Fibroblast of the aortic adventitia (primary cell): ENCODE results near the gene PROCA1. TPM values are rescaled to one million over a fixed set of nuclear protein-coding genes. Genes with fewer than 3 reads are reported as not detected.
"Not testable (repeated sequence)": the region's sequence is repeated elsewhere in the genome, so short reads cannot be mapped to it uniquely, and the experiment has no call there.

ENCODE experiments used
- DNase-seq: peaks from one replicate; pipeline ENCODE4 v3.0.0-alpha.2; 2010; ENCODE audit warnings: low read depth
- H3K4me3 ChIP-seq: 2 replicates; pipeline ENCODE4 v1.5.1; 2011; ENCODE audit warnings: low read depth, mild to moderate bottlenecking, control low read depth, low read length, moderate library complexity
- total RNA-seq: library from RNA; depleted of rRNA; stranded (reverse); fragments of >200 nt; gene quantifications from 2 replicates; pipeline ENCODE4 v1.2.3, GENCODE V29; 2012; ENCODE audit warnings: low replicate concordance
- TF ChIP-seq, protein P1 (sequence below): IDR thresholded peaks from 2 replicates; pipeline ENCODE4 v1.5.1; 2011; ENCODE audit warnings: mild to moderate bottlenecking, low read length, control low read depth, inconsistent platforms; ENCODE audit not compliant: insufficient read depth

Gene PROCA1
- total RNA-seq, 1 donor, result 1.5 TPM

DNA sequence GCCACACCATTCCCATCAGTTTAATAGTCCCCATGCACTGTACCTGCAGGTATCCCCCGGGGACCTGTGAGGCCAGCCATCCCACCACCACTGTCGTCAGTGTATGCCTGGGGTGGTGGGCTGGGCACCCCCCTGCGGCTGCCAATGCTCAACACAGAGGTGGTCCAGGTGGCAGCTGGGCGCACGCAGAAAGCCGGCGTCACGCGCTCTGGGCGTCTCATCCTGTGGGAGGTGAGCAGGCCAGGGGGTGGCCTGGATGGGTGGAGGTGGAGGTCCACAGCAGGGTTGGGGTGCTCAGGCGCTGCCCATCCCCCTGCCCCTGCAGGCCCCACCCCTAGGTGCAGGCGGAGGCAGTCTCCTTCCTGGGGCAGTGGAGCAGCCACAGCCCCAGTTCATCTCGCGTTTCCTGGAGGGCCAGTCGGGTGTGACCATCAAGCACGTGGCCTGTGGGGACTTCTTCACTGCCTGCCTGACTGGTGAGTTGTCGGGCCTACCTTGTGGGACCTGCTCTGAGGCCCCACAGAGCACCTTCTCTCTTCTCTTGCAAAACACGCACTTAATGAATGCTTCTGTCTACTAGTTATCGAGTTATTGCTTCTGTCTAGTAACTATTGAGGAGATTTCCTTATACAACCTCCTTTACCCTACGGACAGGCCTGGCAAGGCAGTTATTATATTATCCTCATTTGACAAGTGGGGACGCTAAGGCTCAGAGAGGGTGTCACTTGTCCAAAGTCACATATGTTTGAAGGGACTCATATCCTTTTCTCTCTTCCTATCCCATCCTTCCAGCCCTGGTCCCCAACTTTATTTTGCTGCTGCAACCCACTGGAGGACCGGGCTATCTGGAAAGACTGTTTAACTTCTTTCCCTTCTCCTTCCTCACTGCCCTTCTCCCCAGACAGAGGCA is 26.3 kb upstream of the PROCA1 start:
- DNase-seq, result no peak
- no peak overlapping the region for H3K4me3 ChIP-seq
- TF ChIP-seq, protein P1, sequence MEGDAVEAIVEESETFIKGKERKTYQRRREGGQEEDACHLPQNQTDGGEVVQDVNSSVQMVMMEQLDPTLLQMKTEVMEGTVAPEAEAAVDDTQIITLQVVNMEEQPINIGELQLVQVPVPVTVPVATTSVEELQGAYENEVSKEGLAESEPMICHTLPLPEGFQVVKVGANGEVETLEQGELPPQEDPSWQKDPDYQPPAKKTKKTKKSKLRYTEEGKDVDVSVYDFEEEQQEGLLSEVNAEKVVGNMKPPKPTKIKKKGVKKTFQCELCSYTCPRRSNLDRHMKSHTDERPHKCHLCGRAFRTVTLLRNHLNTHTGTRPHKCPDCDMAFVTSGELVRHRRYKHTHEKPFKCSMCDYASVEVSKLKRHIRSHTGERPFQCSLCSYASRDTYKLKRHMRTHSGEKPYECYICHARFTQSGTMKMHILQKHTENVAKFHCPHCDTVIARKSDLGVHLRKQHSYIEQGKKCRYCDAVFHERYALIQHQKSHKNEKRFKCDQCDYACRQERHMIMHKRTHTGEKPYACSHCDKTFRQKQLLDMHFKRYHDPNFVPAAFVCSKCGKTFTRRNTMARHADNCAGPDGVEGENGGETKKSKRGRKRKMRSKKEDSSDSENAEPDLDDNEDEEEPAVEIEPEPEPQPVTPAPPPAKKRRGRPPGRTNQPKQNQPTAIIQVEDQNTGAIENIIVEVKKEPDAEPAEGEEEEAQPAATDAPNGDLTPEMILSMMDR, result no peak

DNA sequence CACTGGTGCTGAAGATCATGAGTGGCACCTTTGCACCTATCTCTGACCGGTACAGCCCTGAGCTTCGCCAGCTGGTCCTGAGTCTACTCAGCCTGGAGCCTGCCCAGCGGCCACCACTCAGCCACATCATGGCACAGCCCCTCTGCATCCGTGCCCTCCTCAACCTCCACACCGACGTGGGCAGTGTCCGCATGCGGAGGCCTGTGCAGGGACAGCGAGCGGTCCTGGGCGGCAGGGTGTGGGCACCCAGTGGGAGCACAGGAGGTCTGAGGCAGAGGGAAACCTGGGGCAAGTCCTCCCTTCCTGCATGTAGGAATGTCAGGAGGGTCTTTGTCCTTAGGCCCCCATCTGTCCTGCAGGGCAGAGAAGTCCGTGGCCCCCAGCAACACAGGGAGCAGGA is 25.6 kb upstream of the PROCA1 start:
- no peak for DNase-seq
- TF ChIP-seq, protein P1, result no peak
- H3K4me3 ChIP-seq, result no peak overlapping the region

DNA sequence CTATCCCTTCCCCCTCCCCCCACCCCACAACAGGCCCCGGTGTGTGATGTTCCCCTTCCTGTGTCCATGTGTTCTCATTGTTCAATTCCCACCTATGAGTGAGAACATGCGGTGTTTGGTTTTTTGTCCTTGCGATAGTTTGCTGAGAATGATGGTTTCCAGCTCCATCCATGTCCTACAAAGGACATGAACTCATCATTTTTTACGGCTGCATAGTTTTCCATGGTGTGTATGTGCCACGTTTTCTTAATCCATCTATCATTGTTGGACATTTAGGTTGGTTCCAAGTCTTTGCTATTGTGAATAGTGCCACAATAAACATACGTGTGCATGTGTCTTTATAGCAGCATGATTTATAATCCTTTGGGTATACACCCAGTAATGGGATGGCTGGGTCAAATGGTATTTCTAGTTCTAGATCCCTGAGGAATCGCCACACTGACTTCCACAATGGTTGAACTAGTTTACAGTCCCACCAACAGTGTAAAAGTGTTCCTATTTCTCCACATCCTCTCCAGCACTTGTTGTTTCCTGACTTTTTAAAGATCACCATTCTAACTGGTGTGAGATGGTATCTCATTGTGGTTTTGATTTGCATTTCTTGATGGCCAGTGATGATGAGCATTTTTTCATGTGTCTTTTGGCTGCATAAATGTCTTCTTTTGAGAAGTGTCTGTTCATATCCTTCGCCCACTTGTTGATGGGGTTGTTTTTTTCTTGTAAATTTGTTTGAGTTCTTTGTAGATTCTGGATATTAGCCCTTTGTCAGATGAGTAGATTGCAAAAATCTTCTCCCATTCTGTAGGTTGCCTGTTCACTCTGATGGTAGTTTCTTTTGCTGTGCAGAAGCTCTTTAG is 24.5 kb upstream of the PROCA1 start:
- DNase-seq, H3K4me3 ChIP-seq: not testable (repeated sequence)

DNA sequence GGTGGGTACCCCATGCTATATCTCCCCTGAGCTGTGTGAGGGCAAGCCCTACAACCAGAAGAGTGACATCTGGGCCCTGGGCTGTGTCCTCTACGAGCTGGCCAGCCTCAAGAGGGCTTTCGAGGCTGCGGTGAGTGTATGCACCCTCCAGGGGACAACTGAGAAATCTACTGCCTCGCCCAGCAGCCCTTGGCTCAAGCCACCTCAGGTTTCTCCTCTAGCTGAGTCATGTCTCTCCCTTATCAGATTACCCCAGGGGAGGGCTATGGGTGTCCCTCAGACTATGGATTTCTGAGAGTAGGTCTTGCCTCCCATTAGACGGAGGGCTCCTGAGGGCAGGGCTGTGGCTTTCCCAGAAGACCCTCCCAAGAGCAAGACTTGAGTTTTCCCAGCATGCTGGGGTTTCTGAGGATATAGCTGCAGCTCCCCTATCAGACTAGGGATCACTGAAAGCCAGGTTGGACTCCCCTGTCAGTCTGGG is 23.6 kb upstream of the PROCA1 start:
- no peak for DNase-seq
- no peak overlapping the region for H3K4me3 ChIP-seq
- TF ChIP-seq, protein P1, result no peak

DNA sequence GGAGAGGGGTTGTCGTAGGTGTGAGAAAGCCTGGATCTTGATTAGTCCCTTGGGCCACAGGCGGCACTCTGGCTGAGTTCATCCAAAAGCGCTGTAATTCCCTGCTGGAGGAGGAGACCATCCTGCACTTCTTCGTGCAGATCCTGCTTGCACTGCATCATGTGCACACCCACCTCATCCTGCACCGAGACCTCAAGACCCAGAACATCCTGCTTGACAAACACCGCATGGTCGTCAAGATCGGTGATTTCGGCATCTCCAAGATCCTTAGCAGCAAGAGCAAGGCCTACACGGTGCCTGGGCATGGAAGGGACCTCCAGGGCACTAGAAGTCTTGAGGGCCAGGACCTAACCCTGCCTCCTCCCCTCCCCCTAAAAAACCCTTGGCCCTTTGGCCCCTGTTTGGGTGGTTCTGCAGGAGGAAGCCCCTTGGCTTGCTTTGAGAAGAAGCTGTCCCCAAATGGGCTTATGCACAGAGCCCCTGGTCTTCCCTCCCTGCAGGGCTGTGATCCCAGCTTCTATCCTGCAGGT is 23.1 kb upstream of the PROCA1 start:
- no peak for DNase-seq
- TF ChIP-seq, protein P1, result no peak
- H3K4me3 ChIP-seq, result no peak overlapping the region

DNA sequence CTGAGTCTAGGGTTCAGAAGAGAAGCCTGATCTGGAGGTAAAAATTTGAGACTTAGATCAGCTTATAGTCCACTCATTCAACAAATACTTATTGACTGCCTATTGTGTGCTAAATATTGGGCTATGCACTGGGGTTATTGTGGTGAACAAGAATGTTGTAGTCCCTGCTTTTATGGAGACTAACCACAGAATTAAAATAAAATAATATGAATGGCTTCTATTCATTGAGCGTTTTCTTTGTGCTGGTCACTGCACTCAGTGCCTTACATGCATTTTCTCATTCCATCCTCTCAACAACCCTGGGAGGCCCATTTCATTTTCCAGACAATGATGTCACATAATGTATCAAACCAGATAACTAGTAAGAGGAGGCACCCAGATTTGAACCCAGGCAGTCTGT is 21.7 kb upstream of the PROCA1 start:
- DNase-seq, result no peak
- no peak overlapping the region for H3K4me3 ChIP-seq
- TF ChIP-seq, protein P1, result no peak

DNA sequence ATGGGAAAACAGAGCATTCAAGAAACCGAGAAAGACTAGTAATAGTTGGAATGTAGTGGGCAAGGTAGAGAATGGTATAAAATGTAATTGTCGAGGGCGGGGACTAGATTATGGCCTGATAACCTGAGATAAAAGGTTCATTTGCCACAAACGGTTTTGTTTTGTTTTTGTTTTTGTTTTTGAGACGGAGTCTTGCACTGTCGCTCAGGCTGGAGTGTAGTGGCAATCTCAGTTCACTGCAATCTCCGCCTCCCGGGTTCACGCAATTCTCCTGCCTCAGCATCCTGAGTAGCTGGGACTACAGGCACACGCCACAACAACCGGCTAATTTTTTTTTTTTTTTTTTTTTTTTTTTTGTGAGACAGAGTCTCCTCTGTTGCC is 18.3 kb upstream of the PROCA1 start:
- TF ChIP-seq, protein P1, result no peak
- no peak overlapping the region for H3K4me3 ChIP-seq
- no peak for DNase-seq
